GM21360 (cell line): ENCODE data around the gene HNRNPU.

Experiments used
- ATAC-seq: cut with Tn5 transposase; IDR thresholded peaks from one replicate; pipeline ENCODE4 v1.9.1; 2021; ENCODE audit warnings: mild to moderate bottlenecking, moderate library complexity; ENCODE audit not compliant: unreplicated experiment

Gene HNRNPU

DNA sequence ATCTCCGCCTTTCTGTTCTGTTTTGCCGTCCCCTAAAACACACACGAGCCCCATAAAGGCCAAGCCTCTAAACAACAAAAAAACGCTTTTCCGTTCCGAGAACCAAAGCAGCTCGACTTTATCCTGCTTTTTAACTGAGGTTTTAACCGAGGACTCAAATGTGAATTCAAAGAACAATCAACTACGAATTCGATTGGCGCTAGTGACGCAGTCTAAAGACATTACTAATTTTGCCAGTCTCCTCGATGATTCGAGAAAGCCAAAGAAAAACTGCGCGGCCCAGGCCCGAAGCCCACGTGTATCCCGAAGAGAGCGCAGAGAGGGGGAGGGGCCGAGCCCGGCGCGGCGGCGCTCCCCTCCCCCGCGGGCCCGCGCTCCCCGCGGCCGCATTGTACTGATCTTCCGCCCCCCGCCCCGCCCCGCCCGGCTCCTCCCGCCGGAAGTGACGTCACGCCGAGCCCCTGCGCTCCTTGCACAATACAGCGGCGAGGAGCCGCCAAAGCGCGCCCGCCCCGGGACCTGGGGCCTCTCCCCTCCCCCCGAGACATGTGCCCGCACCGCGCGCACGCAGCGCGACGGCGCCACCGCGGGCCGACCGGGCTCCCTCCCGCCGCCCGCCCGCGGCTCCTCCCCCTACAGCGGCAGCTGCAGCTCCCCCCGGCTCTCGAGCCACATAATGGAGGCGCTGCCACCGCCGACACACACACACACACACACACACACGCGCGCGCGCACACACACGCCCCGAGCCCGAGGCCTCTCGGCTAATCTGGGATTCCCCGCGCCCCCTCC, 1.4 kb downstream of the HNRNPU start:
- ATAC-seq, result peak; percentile 65

DNA sequence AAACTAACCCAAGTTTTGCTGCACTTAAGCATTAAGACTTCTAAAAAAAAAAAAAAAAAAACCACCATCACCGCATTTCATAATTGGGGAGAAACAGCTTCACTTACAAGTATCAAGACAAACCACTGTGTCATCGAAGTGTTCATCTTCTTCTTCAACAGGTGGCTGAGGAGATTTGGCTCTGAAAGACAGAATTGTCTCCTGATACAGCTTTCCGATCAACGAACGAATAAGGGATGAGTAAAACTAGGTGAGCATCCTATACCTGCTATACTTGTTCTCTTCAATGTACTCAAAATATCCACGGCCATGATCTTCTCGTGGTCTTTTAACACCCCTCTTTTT, 2.0 kb downstream of the HNRNPU start:
- ATAC-seq, result no peak

GRCh38 chr1:244861683-244862082, 2.7 kb downstream of the HNRNPU start:
- ATAC-seq, result no peak

DNA sequence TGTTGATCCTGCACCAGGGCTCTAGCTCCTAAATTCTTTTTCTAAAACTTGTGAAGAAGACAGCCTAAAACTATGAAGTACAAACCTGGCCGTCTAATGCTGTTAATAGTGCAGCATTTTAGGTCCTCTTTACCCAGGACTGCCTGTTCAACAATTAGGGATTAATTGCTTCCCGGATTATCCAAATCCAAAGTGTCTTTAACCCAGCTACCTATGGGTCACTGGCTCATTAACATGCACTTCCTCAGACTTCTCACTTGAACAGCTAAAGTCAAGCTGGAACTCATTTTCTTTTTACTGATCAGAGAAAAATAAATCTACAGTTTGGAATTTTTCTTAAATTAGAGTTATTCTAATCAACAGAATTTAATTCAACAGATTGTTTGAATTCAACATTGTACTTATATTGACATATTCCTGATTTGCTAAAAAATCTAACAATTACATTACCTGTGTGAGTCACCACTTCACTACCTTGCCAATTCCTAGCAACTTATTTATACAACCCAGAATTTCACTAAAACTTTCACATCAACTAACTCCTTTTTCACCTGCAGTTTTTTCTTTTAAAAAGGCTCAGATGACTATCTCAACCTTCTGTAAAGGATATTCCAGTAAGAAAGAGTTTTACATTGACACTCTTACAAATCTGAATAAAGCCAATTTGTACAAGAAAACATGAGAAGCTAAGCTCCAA, 3.3 kb downstream of the HNRNPU start:
- no peak for ATAC-seq

- no peak for ATAC-seq
These were observed 4.3 kb downstream of the HNRNPU start for GRCh38 chr1:244860078-244860477.

DNA sequence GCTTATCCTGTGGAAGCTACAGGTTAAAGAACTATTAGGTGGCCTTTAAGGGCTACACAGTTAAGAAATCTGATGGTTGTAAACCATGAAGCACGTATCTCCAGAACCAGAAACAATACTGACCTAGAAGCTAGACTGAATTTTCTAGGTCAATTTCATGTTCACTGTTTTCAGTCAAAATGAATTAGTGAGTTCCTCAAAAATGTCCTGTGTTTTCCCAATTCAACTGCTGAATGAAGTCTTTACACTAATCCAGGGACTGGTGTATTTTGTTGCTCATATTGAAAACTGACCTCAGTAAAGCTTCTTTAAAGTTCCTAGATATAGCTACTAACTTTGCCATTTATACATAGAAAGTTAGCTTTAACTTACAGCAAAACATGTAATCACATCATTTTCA, 6.0 kb downstream of the HNRNPU start:
- ATAC-seq, result no peak

DNA sequence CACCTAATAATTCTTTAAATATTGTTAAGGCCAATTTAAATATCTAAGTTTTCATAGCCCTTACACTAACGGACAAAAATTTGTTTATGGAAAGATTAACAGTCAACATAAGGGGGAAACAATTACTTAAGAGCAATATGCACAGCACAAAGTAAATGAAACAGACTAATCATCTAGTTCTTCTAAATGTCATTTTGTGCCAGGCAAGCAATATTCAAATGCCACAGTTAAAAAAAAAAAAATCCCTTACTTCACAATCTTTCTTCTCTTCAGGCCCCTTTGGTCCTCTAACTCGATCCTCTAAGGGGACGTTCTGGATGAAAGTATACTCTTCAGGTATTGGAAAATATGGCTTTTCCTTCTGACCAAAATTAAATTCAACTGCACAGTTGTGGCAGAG, 6.6 kb downstream of the HNRNPU start:
- ATAC-seq, result no peak

DNA sequence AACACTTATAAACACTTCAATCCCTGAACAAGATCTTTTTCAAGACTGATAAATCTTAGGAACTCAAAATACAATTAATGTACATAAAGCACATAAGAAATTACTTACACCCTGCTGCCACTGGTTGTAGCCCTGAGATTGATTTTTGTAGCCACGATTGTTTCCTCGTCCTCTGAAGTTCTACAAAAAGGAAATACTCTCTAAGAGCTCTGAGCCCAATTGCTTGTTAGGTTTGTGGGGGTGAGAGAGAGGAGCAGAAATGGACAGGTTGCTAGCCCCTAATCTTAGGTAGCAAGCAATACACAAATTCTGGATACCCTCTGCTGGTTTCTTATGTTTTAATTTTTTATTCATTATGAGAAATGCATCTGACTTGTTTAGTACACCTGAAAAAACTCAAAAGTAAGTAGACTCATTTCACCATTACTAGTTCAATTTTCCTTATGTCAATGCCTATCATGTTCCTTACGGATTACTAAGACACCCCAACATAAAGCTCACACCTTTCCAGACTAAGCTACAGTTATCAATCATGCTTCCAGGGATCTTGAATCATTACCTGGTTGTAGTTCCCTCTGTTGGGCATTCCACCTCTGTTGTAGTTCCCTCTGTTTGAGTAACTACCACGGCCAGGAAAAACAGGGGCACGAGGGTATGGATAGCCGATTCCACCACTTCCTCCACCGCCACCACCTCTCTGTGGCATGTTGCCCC, 9.3 kb downstream of the HNRNPU start:
- ATAC-seq, result no peak

DNA sequence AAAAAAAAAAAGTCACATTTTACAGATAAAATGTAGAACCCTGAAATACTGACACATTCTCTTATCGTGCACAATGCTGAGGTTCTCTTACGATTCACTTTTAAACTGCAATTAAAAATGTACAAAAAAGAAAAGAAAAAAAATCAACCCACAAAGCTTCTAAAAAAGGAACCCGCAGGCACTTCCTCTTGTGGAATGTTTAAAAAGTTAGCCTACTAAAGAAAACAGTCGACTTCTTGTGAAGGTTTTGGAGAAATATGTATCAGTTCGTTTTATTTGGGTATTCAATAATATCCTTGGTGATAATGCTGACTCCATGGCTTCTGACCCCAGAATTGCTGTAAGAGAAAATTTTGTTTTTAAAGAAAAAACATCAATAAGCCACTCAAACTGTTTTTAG, 10.2 kb downstream of the HNRNPU start:
- no peak for ATAC-seq

- ATAC-seq, result no peak
These were observed 11.6 kb downstream of the HNRNPU start for GRCh38 chr1:244852694-244853093.

DNA sequence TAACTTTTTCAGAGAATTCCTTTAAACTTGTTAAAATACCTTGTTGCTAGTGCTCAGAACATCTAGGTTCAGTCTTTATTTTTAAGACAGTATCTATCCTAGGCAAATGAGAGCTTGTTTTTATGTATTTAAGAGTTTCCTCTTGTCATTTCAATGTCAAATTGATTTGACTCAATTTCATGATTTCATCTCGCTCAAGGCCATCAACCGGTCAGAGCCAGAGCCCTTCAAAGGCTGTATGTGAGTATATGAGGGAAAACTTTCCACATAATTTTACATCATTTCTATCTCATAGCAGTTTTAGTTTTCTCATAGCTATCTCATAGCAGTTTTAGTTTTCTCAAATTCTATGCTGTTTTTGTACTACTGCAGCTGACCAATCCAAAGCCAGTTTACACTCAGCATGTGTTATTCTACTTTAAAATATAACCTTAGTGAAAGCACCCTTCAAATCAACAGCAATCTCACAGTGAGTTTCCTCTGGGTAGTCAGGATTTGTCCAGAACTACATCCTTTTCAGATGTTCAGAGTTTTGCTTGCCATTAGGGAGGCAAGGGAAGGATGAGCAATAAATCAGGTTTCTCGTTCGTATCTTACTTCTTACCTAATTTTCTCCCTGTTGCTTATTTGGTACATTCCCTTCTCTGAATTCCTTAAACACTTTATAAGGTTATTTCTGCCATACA, 12.7 kb downstream of the HNRNPU start:
- no peak for ATAC-seq

- no peak for ATAC-seq
These were observed 13.4 kb downstream of the HNRNPU start for GRCh38 chr1:244850896-244851295.

DNA sequence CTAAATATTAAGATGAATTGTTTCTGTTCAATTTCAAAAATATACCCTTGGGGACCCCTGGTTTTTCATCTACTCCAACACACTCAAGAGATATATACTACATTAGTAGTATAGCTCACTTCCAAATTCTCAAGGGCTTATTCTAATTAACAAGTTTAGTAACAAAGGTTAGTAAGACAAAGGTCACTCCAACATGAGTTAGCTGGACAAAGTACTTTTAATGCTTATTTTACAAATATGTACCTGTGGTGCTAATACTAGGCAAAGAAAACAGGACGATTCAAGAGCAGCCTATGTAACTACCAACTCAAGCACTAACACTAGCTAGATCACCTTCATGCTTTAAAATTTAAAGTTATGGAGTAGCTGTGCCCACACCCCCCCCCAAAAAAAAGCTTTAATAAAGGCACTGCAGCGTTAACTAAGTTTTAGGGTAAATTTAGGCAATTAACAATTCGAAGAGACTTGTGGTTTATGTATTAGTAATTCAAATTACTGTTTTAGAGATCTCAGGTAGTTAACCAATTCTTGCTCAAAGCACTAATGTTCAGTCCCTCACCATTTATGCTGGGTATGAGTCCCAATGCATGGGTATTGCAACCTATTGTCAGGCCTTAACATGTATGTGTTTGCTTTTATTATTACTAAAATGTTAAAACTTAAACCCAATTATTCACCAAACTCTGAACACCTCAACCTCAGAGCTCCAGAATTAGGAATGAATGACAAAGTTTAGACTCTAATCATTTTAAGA, 14.1 kb downstream of the HNRNPU start:
- ATAC-seq, result no peak

- ATAC-seq, result no peak
These were observed 15.0 kb downstream of the HNRNPU start for GRCh38 chr1:244849189-244849866.

DNA sequence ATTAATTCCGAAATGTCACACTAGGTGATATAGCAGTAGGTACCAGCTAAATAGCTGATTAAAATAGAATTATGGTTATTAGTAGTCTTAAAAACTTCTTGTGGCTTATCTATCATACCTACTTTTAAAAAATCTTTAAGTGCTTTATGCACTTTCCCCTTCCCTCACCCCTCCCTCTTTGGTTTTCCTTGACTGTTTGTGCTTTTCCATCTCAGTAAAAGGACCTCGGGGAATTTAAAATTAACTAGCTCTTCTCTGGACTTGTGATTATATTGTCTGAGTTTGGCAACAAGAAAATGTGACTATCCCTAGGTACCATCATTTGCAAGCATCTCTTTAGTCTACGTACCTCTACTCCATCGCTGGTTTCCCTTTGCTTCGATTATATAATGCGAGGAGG, 17.7 kb downstream of the HNRNPU start:
- no peak for ATAC-seq

- ATAC-seq, result no peak
These were observed 19.9 kb downstream of the HNRNPU start for GRCh38 chr1:244844155-244845121.

DNA sequence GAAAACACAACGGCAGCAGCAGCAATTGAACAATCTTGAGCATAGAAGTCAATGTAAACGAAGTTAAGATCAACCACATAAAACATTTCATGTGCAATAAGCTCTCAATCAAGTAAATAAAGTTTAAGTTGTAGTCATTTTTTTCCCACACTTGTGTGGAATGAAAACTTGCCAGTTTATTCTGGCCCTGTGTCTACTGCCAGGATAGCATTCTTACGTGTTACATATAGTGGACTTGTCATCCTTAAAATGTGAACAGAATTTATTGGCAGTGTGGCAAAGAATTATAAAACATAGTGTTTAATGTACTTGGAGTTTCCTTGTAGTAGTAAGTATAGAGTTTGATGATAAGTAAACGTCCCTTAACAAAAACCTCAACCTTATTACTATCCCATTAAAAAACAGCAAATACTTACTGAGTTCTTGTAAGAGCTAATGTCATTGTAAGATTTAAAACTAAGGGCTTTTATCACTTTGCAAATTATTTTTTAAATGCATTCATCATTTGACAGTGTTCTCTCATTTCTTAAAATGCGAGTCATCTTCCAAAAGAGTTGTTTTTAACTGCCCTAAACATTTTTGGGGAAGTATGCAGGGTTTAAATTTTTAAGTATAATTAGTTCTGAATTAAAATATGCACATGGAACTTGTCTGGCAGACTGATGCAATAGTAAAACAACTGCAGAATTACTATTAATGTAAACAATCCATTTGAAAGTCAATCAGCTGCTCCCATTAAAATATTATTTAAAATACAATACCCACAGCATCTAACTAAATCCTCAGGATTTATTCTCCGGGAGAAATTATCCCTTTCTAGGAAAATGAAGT, 21.0 kb downstream of the HNRNPU start:
- no peak for ATAC-seq

- ATAC-seq, result no peak
These were observed 22.9 kb downstream of the HNRNPU start for GRCh38 chr1:244841273-244841927.
